C4-2B (cell line): Measurements from ENCODE around the gene RAD18.

Experiments used
- CTCF ChIP-seq: fragments of 450-650 bp; conservative IDR thresholded peaks from 2 replicates; pipeline ENCODE4 v1.5.1; 2017; ENCODE audit warnings: mild to moderate bottlenecking
- ZFX ChIP-seq: fragments of 450-650 bp; IDR thresholded peaks from 2 replicates; pipeline ENCODE4 v1.6.1; 2017

- TF ChIP-seq CTCF (no peak), ZFX (no peak)
These were observed 20.4 kb downstream of the RAD18 start for GRCh38 chr3:8942746-8943488.
